Esophagus squamous epithelium (tissue), 5 donors: ENCODE measurements around the gene PTPA. TPM values are rescaled to one million over a fixed set of nuclear protein-coding genes. Genes with fewer than 3 reads are reported as not detected.

ENCODE experiments used
- DNase-seq: peaks from one replicate; lab custom pipeline; 2025; lab: John Stamatoyannopoulos, UW
- H3K27ac ChIP-seq, 4 donors: fragments of 200-600 bp; sonication (generic); one replicate each; pipeline ENCODE4 v1.5.1; 2016 to 2019; ENCODE audit warnings: mild to moderate bottlenecking in 1 of 4
- H3K27me3 ChIP-seq, 4 donors: fragments of 200-600 bp; sonication (generic); 1 replicate in 3 of 4; 2 replicates in 1 of 4; pipeline versions ENCODE4 v1.5.1 to v1.6.0; 2017 to 2021; ENCODE audit warnings: antibody characterized with exemption in 1 of 4
- H3K36me3 ChIP-seq, 3 donors: fragments of 200-600 bp; sonication (generic); one replicate each; pipeline ENCODE4 v1.5.1; 2016 to 2019
- H3K4me1 ChIP-seq, 3 donors: fragments of 200-600 bp; sonication (generic); one replicate each; pipeline ENCODE4 v1.5.1; 2017 to 2019
- H3K4me3 ChIP-seq, 4 donors: fragments of 200-600 bp; sonication (generic); 1 replicate in 3 of 4; 2 replicates in 1 of 4; pipeline ENCODE4 v1.5.1; 2016 to 2019; ENCODE audit warnings: mild to moderate bottlenecking in 2 of 4, moderate library complexity in 1 of 4
- H3K9me3 ChIP-seq, 3 donors: fragments of 200-600 bp; sonication (generic); one replicate each; pipeline ENCODE4 v1.5.1; 2016 to 2019
- POLR2A ChIP-seq, 4 donors: fragments of 450-650 bp; IDR thresholded peaks; one replicate each; pipeline ENCODE4 v1.6.1; 2017; ENCODE audit warnings: antibody characterized with exemption in 4 of 4, mild to moderate bottlenecking in 4 of 4, moderate library complexity in 3 of 4
- WGBS, 2 donors: methylation state at CpG; one replicate each; pipeline ENCODE4 v1.1.5; 2018; 5-methylcytosine and 5-hydroxymethylcytosine counted together
- intact Hi-C: fragments of 100-400 bp; cut with DNase I; formaldehyde crosslinking; loops from one replicate; pipeline ENCODE4 v1.15.0; 2022
- total RNA-seq, 4 donors: library from RNA; depleted of rRNA; stranded (reverse); fragments of >200 nt; gene quantifications; one replicate each; pipeline ENCODE4 v1.1.0, GENCODE V29; 2016
- TF ChIP-seq, protein P1 (sequence below), 6 experiments: fragments of 450-650 bp in 4 of 6; fragments of 200-600 bp in 2 of 6; sonication (generic) in 2 of 6; IDR thresholded peaks; one replicate each; pipeline ENCODE4 v1.5.1; 2016 to 2019; ENCODE audit warnings: antibody characterized with exemption in 6 of 6, mild to moderate bottlenecking in 4 of 6, moderate library complexity in 4 of 6
- donor health status: DM: yes; HTN: yes; CAD: no.

The PTPA gene
- total RNA-seq, 4 donors from 2014 or later, result 59.1 to 110 (median 80.6) TPM

DNA sequence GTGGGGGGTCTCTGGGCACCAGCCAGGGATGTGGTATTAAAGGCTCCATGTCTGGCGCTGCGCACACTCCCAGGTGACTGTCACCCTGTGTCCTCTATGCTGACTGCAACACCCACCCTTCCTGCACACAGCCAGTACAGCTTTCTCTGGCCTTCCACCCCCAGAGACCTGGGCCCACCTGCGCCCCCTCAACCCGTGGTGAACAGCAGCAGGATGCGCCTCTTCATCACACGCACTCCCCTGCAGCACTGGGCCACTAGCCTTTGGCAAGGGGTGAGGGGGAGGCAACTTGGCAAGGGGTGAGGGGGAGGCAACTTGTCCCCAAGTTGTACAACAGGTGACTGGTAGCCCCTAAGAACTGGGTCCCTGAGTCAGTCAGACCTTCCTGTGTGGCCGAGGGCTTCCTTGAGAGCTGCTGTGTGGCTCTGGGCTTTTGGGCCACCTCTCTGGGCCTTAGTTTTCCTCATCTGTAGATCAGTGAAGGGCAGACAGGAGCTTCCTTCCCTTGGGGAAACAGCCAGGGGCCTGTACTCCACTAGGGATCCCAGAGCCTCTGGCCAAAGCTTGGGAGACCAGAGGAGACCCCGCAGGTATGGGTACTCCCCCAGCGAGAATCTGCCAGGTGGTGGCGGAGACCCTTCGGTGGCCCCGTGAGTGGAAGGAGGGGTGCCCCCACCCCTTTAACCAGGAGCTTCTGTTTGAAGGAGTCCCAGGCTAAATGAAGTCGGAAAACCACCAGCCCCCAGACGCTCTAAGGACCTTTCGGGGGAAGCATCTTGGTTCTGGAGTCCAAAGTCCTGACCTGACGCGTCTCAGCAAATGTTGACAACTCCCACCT is 5.1 kb upstream of the PTPA start:
- H3K36me3 ChIP-seq, result peaks cover 0 to 41% (median 0%) of the 10 kb centered on the region in 3 donors
- H3K4me1 ChIP-seq, result peaks cover 32 to 53% (median 37%) of the 10 kb centered on the region in 3 donors
- 85 to 91% methylated on average over 5 of the region's 17 CpGs for WGBS, 2 donors
- H3K27me3 ChIP-seq, result no peaks in the 10 kb centered on the region
- no peak for TF ChIP-seq POLR2A (IDR thresholded peaks at IDR 0.05)
- TF ChIP-seq, protein P1, sequence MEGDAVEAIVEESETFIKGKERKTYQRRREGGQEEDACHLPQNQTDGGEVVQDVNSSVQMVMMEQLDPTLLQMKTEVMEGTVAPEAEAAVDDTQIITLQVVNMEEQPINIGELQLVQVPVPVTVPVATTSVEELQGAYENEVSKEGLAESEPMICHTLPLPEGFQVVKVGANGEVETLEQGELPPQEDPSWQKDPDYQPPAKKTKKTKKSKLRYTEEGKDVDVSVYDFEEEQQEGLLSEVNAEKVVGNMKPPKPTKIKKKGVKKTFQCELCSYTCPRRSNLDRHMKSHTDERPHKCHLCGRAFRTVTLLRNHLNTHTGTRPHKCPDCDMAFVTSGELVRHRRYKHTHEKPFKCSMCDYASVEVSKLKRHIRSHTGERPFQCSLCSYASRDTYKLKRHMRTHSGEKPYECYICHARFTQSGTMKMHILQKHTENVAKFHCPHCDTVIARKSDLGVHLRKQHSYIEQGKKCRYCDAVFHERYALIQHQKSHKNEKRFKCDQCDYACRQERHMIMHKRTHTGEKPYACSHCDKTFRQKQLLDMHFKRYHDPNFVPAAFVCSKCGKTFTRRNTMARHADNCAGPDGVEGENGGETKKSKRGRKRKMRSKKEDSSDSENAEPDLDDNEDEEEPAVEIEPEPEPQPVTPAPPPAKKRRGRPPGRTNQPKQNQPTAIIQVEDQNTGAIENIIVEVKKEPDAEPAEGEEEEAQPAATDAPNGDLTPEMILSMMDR (IDR thresholded peaks at IDR 0.05), result no peak
- DNase-seq, result no peak
- no peaks in the 10 kb centered on the region for H3K9me3 ChIP-seq
- H3K4me3 ChIP-seq, result no peak overlapping the region
- no peak overlapping the region for H3K27ac ChIP-seq
- intact Hi-C loops, result no loop called here

DNA sequence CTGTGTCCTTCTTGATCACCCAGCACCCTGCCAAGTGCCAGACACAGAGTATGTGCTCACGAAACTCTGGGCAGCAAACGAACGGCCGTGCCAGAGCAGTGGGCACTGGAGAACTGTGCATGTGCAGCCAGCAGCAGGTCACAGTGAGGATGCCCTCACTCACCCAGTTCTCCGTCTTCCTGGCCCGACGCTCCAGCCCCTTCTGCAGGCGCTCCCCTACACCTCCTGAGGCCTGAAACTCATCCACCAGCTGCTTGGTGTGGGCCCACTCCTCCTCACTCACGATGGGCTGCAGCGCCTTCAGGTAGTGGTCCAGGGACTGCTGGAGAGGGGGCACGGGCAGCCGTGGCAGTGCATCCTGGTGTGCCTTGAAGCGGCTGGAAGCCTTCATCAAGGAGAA is 3.6 kb upstream of the PTPA start:
- no peaks in the 10 kb centered on the region for H3K27me3 ChIP-seq
- intact Hi-C loops, result no loop called here
- H3K4me1 ChIP-seq, result peaks cover 39 to 60% (median 41%) of the 10 kb centered on the region in 3 donors
- H3K4me3 ChIP-seq, result no peak overlapping the region
- H3K36me3 ChIP-seq, result peaks cover 0 to 27% (median 0%) of the 10 kb centered on the region in 3 donors
- H3K9me3 ChIP-seq, result no peaks in the 10 kb centered on the region
- WGBS, 2 donors, result 81 to 93% methylated on average over 6 to 7 of the region's 13 CpGs
- H3K27ac ChIP-seq, result no peak overlapping the region
- no peak for TF ChIP-seq POLR2A (IDR thresholded peaks at IDR 0.05)
- TF ChIP-seq, protein P1 (IDR thresholded peaks at IDR 0.05), result no peak
- DNase-seq, result no peak

DNA sequence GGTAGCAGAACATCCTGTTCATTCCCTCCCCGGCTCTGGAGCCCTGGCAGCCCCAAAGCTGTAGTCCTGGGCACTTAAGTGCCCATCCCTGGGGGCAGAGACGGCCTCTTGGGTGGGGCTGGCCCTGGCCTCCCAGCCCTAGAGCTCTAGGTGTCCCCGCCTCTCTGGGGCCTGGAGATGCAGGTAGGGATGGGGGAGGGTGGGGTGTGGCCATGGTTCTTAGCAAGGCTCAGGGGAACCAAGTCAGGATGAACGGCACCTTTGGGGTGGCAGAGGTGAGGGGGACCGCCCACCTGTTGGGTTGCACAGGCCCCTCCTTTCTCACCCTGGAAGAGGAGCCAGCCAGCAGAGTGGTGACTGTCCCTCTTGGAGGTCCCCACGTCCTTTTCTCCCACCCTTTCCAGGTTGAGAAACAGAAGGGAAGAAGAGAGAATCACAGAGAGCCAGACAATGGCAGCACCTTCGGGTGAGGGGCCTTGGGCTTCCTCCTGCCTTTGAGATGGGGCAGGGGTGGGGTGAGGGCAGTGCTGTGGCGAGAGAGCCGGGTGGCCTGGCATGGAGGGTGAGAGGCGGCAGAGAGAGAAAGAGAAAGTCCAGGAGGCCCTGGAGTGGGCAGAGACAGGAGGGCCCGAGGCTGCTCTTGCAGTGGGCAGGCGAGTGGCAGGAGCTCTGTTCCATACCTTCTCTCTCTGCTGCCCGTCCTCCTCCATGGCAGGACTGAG is 3.0 kb upstream of the PTPA start:
- intact Hi-C loops, result no loop called here
- Histone ChIP-seq H3K36me3 (peaks cover 0 to 27% (median 0%) of the 10 kb centered on the region in 3 donors), H3K9me3 (no peaks in the 10 kb centered on the region), H3K27ac (peak overlapping the region in 3 of 4 donors; percentile 31 to 97 (median 95)), H3K27me3 (no peaks in the 10 kb centered on the region), H3K4me3 (no peak overlapping the region), H3K4me1 (peaks cover 40 to 60% (median 40%) of the 10 kb centered on the region in 3 donors)
- DNase-seq, result no peak
- TF ChIP-seq, protein P1 (IDR thresholded peaks at IDR 0.05), result no peak
- no peak for TF ChIP-seq POLR2A (IDR thresholded peaks at IDR 0.05)
- WGBS, 2 donors, result 64 to 82% methylated on average over 4 to 10 of the region's 13 CpGs

GRCh38 chr9:129108805-129109536 is 2.2 kb upstream of the PTPA start:
- Histone ChIP-seq H3K27ac (peak overlapping the region; percentile 31 to 97 (median 96)), H3K4me3 (peak overlapping the region in 2 of 4 donors; percentile 83 to 85), H3K27me3 (no peaks in the 10 kb centered on the region), H3K4me1 (peaks cover 33 to 60% (median 38%) of the 10 kb centered on the region in 3 donors), H3K36me3 (peaks cover 0 to 27% (median 0%) of the 10 kb centered on the region in 3 donors), H3K9me3 (no peaks in the 10 kb centered on the region)
- intact Hi-C loops, result no loop called here
- 20 to 51% methylated on average over 8 to 10 of the region's 10 CpGs for WGBS, 2 donors
- DNase-seq, result no peak
- TF ChIP-seq, protein P1 (IDR thresholded peaks at IDR 0.05), result no peak
